ENCODE results near the gene MGST3. TPM values are rescaled to one million over a fixed set of nuclear protein-coding genes. Genes with fewer than 3 reads are reported as not detected.

MGST3 gene
- polyA plus RNA-seq, 3 donors, result 57.9 to 228 (median 189) TPM

- Histone ChIP-seq H3K36me3 (replicated peaks in 1 of 2; ENCODE audit: control insufficient read depth in 1 of 2, insufficient read depth in 2 of 2, low read length in 2 of 2) (no peaks in the 10 kb centered on the region), H3K27ac (ENCODE audit: low read depth in 1 of 2, low read length in 2 of 2) (peak overlapping the region; percentile 91 to 93), H3K9me3 (replicated peaks in 1 of 2; ENCODE audit: control insufficient read depth in 1 of 2, insufficient read depth in 1 of 2, low read length in 2 of 2) (no peaks in the 10 kb centered on the region), H3K4me1 (ENCODE audit: control insufficient read depth in 1 of 2, insufficient read depth in 2 of 2, low read length in 2 of 2) (peaks cover 27 to 32% of the 10 kb centered on the region in 2 donors), H3K9ac (ENCODE audit: insufficient read depth, low read length, poor library complexity, severe bottlenecking) (peak overlapping the region; percentile 88), H4K20me1 (ENCODE audit: insufficient read depth, low read length) (peaks cover 9% of the 10 kb centered on the region), H2AFZ (ENCODE audit: insufficient read depth, low read depth, low read length, poor library complexity, severe bottlenecking) (peak overlapping the region; percentile 95), H3K79me2 (ENCODE audit: insufficient read depth, low read length) (peaks cover 43% of the 10 kb centered on the region), H3K4me3 (replicated peaks in 1 of 3; ENCODE audit: low read depth in 2 of 3, low read length in 3 of 3) (peak overlapping the region; percentile 81 to 99 (median 89)), H3K4me2 (replicated peaks; ENCODE audit: extremely low read depth, low read length, poor library complexity, severe bottlenecking) (peak overlapping the region; percentile 80), H3K27me3 (ENCODE audit: control insufficient read depth in 2 of 2, insufficient read depth in 2 of 2, low read length in 2 of 2) (no peaks in the 10 kb centered on the region)
- H3K27ac Mint-ChIP-seq, result peak overlapping the region; percentile 90 to 97 (median 96)
- no peak for DNase-seq
- peaks cover 0 to 3% (median 0%) of the 10 kb centered on the region in 3 donors for H3K27me3 Mint-ChIP-seq (ENCODE audit: low read depth in 3 of 3)
- no peak for TF ChIP-seq CTCF (IDR thresholded peaks at IDR 0.05)
- H3K4me1 Mint-ChIP-seq, result peaks cover 30% of the 10 kb centered on the region
- peaks cover 0 to 3% (median 0%) of the 10 kb centered on the region in 7 donors for H3K9me3 Mint-ChIP-seq
- WGBS (ENCODE audit: insufficient coverage), result no CpG with 5 or more reads among the region's 8 CpGs
- H3K4me3 Mint-ChIP-seq, result peak overlapping the region; percentile 94 to 98
- intact Hi-C loops (cut with micrococcal nuclease), result loop anchor here (5.0 to 10.0 kb wide), 4 partner anchors 35 to 100 kb away; partner anchors contain the start of gene MGST3 (in 2 of the 2)
- peaks cover 6 to 14% of the 10 kb centered on the region in 2 donors for H3K36me3 Mint-ChIP-seq
Observed at GRCh38 chr1:165697491-165697880, 66.5 kb downstream of the MGST3 start.

- Histone ChIP-seq H2AFZ (ENCODE audit: insufficient read depth, low read depth, low read length, poor library complexity, severe bottlenecking) (peak within 1 kb of the TSS; percentile 95), H3K4me2 (replicated peaks; ENCODE audit: extremely low read depth, low read length, poor library complexity, severe bottlenecking) (peak within 1 kb of the TSS; percentile 80), H4K20me1 (ENCODE audit: insufficient read depth, low read length) (peaks cover 9% of the 10 kb centered on the region), H3K9ac (ENCODE audit: insufficient read depth, low read length, poor library complexity, severe bottlenecking) (peak within 1 kb of the TSS; percentile 88), H3K79me2 (ENCODE audit: insufficient read depth, low read length) (peaks cover 43% of the 10 kb centered on the region), H3K9me3 (replicated peaks in 1 of 2; ENCODE audit: control insufficient read depth in 1 of 2, insufficient read depth in 1 of 2, low read length in 2 of 2) (no peaks in the 10 kb centered on the region), H3K36me3 (replicated peaks in 1 of 2; ENCODE audit: control insufficient read depth in 1 of 2, insufficient read depth in 2 of 2, low read length in 2 of 2) (no peaks in the 10 kb centered on the region), H3K27me3 (ENCODE audit: control insufficient read depth in 2 of 2, insufficient read depth in 2 of 2, low read length in 2 of 2) (no peaks in the 10 kb centered on the region), H3K4me1 (ENCODE audit: control insufficient read depth in 1 of 2, insufficient read depth in 2 of 2, low read length in 2 of 2) (peaks cover 27 to 32% of the 10 kb centered on the region in 2 donors), H3K4me3 (replicated peaks in 1 of 3; ENCODE audit: low read depth in 2 of 3, low read length in 3 of 3) (peak within 1 kb of the TSS; percentile 81 to 99 (median 89)), H3K27ac (ENCODE audit: low read depth in 1 of 2, low read length in 2 of 2) (peak within 1 kb of the TSS; percentile 91 to 93)
- Mint-ChIP-seq H3K4me3 (peak within 1 kb of the TSS; percentile 94 to 98), H3K27ac (peak within 1 kb of the TSS; percentile 90 to 97 (median 96)), H3K27me3 (ENCODE audit: low read depth in 3 of 3) (peaks cover 0 to 3% (median 0%) of the 10 kb centered on the region in 3 donors), H3K36me3 (peaks cover 6 to 10% of the 10 kb centered on the region in 2 donors), H3K9me3 (peaks cover 0 to 3% (median 0%) of the 10 kb centered on the region in 7 donors), H3K4me1 (peaks cover 30% of the 10 kb centered on the region)
- under 1% methylated on average over 55 of the region's 65 CpGs for WGBS (ENCODE audit: insufficient coverage)
- TF ChIP-seq CTCF (IDR thresholded peaks at IDR 0.05), result peak; percentile 19
- peak; percentile 51 to 68 (median 57) for DNase-seq
- intact Hi-C loops (cut with micrococcal nuclease), result loop anchor here (5.0 to 10.0 kb wide), 4 partner anchors 36 to 101 kb away; partner anchors contain the start of gene MGST3 (in 2 of the 2)
Observed at GRCh38 chr1:165697881-165698760, 67.1 kb downstream of the MGST3 start, which contains the start of gene ALDH9A1. ALDH9A1 (minus strand) TSS chr1:165698562; CDS start chr1:165698558, 4 bp downstream.

All from CD14-positive monocyte (primary cell).